ENCODE results near the gene NPAS1. TPM values are rescaled to one million over a fixed set of nuclear protein-coding genes. Genes with fewer than 3 reads are reported as not detected.
"Not testable (repeated sequence)": the region's sequence is repeated elsewhere in the genome, so short reads cannot be mapped to it uniquely, and the experiment has no call there.

Gene NPAS1
- polyA plus RNA-seq, 1 donor (not counting 4 experiments of a cell fraction or from before 2014, with no cell fraction given): 0.42 TPM

GRCh38 chr19:47075179-47075810 is 55.7 kb downstream of the NPAS1 start:
- H3K4me1 ChIP-seq (ENCODE audit: control insufficient read depth, extremely low read depth, insufficient read depth, low read length): peaks cover 6% of the 10 kb centered on the region
- H3K4me2 ChIP-seq (ENCODE audit: control insufficient read depth, extremely low read depth, insufficient read depth, low read depth, low read length): no peak overlapping the region
- peaks cover 17% of the 10 kb centered on the region for H3K79me2 ChIP-seq (ENCODE audit: control insufficient read depth, insufficient read depth, low read length)
- no peak overlapping the region for H3K27ac ChIP-seq (ENCODE audit: control insufficient read depth, insufficient read depth, low read length)
- no peaks in the 10 kb centered on the region for H3K9me3 ChIP-seq (ENCODE audit: control insufficient read depth, low read depth, low read length)
- TF ChIP-seq EZH2 (IDR thresholded peaks at IDR 0.05; ENCODE audit: low read length): no peak
- TF ChIP-seq, protein P1, sequence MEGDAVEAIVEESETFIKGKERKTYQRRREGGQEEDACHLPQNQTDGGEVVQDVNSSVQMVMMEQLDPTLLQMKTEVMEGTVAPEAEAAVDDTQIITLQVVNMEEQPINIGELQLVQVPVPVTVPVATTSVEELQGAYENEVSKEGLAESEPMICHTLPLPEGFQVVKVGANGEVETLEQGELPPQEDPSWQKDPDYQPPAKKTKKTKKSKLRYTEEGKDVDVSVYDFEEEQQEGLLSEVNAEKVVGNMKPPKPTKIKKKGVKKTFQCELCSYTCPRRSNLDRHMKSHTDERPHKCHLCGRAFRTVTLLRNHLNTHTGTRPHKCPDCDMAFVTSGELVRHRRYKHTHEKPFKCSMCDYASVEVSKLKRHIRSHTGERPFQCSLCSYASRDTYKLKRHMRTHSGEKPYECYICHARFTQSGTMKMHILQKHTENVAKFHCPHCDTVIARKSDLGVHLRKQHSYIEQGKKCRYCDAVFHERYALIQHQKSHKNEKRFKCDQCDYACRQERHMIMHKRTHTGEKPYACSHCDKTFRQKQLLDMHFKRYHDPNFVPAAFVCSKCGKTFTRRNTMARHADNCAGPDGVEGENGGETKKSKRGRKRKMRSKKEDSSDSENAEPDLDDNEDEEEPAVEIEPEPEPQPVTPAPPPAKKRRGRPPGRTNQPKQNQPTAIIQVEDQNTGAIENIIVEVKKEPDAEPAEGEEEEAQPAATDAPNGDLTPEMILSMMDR (optimal IDR thresholded peaks at IDR 0.05 in 1 of 3, IDR thresholded peaks at IDR 0.05 in 1 of 3, conservative IDR thresholded peaks at IDR 0.05 in 1 of 3; ENCODE audit: extremely low read depth in 1 of 3, insufficient read depth in 2 of 3, low read length in 3 of 3): no peak
- H3K4me3 ChIP-seq (ENCODE audit: control insufficient read depth in 2 of 3, extremely low read depth in 1 of 3, insufficient read depth in 2 of 3, low read depth in 1 of 3, low read length in 3 of 3): no peak overlapping the region
- H3K36me3 ChIP-seq (ENCODE audit: control insufficient read depth in 2 of 2, extremely low read depth in 1 of 2, insufficient read depth in 2 of 2, low read length in 2 of 2): peaks cover 37 to 48% of the 10 kb centered on the region in 2 experiments
- H3K27me3 ChIP-seq (ENCODE audit: control insufficient read depth, extremely low read depth, insufficient read depth, low read length): no peaks in the 10 kb centered on the region
- DNase-seq (ENCODE audit: low read depth, low spot score): no peak
- no peak overlapping the region for H3K9ac ChIP-seq (ENCODE audit: control insufficient read depth, extremely low read depth, insufficient read depth, low read length)
- FAIRE-seq: no peak
- H2AFZ ChIP-seq (ENCODE audit: control insufficient read depth, low read length): no peak overlapping the region
- no peaks in the 10 kb centered on the region for H4K20me1 ChIP-seq (ENCODE audit: control insufficient read depth, extremely low read depth, insufficient read depth, low read length)
- dilution Hi-C loops (cut with MboI; ENCODE audit: extremely low pct_ligation_motif_present, low sequenced_read_pairs): no loop called here
- no peaks in the 10 kb centered on the region for H3K9me1 ChIP-seq (ENCODE audit: control insufficient read depth, extremely low read depth, insufficient read depth, low read length)

GRCh38 chr19:47075941-47076340 is 56.3 kb downstream of the NPAS1 start:
- dilution Hi-C loops (cut with MboI; ENCODE audit: extremely low pct_ligation_motif_present, low sequenced_read_pairs): no loop called here
- H3K36me3 ChIP-seq (ENCODE audit: control insufficient read depth in 2 of 2, extremely low read depth in 1 of 2, insufficient read depth in 2 of 2, low read length in 2 of 2): peaks cover 35 to 48% of the 10 kb centered on the region in 2 experiments
- H3K79me2 ChIP-seq (ENCODE audit: control insufficient read depth, insufficient read depth, low read length): peaks cover 16% of the 10 kb centered on the region
- H3K27ac ChIP-seq (ENCODE audit: control insufficient read depth, insufficient read depth, low read length): no peak overlapping the region
- TF ChIP-seq, protein P1 (optimal IDR thresholded peaks at IDR 0.05 in 1 of 3, IDR thresholded peaks at IDR 0.05 in 1 of 3, conservative IDR thresholded peaks at IDR 0.05 in 1 of 3; ENCODE audit: extremely low read depth in 1 of 3, insufficient read depth in 2 of 3, low read length in 3 of 3): no peak
- TF ChIP-seq EZH2 (IDR thresholded peaks at IDR 0.05; ENCODE audit: low read length): no peak
- DNase-seq (ENCODE audit: low read depth, low spot score) (no peak), FAIRE-seq (no peak)
- no peak overlapping the region for H3K9ac ChIP-seq (ENCODE audit: control insufficient read depth, extremely low read depth, insufficient read depth, low read length)
- no peak overlapping the region for H3K4me2 ChIP-seq (ENCODE audit: control insufficient read depth, extremely low read depth, insufficient read depth, low read depth, low read length)
- H3K9me3 ChIP-seq (ENCODE audit: control insufficient read depth, low read depth, low read length): no peaks in the 10 kb centered on the region
- H3K4me1 ChIP-seq (ENCODE audit: control insufficient read depth, extremely low read depth, insufficient read depth, low read length): peaks cover 6% of the 10 kb centered on the region
- H3K9me1 ChIP-seq (ENCODE audit: control insufficient read depth, extremely low read depth, insufficient read depth, low read length): no peaks in the 10 kb centered on the region
- H4K20me1 ChIP-seq (ENCODE audit: control insufficient read depth, extremely low read depth, insufficient read depth, low read length): no peaks in the 10 kb centered on the region
- no peak overlapping the region for H3K4me3 ChIP-seq (ENCODE audit: control insufficient read depth in 2 of 3, extremely low read depth in 1 of 3, insufficient read depth in 2 of 3, low read depth in 1 of 3, low read length in 3 of 3)
- no peaks in the 10 kb centered on the region for H3K27me3 ChIP-seq (ENCODE audit: control insufficient read depth, extremely low read depth, insufficient read depth, low read length)
- no peak overlapping the region for H2AFZ ChIP-seq (ENCODE audit: control insufficient read depth, low read length)

DNA sequence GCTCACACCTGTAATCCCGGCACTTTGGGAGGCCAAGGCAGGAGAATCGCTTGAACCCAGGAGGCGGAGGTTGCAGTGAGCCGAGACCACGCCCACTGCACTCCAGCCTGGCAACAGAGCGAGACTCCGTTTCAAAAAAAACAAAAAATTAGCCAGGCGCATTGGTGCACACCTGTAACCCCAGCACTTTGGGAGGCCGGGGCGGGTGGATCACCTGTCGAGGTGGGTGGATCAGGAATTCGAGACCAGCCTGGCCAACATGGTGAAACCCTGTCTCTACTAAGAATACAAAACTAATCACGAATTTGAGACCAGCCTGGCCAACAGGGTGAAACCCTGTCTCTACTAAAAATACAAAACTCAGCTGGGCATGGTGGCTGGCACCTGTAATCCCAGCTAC is 58.7 kb downstream of the NPAS1 start:
- dilution Hi-C loops (cut with MboI; ENCODE audit: extremely low pct_ligation_motif_present, low sequenced_read_pairs); H3K9me1 ChIP-seq (ENCODE audit: control insufficient read depth, extremely low read depth, insufficient read depth, low read length); H3K4me3 ChIP-seq (ENCODE audit: control insufficient read depth in 2 of 3, extremely low read depth in 1 of 3, insufficient read depth in 2 of 3, low read depth in 1 of 3, low read length in 3 of 3); H2AFZ ChIP-seq (ENCODE audit: control insufficient read depth, low read length); H3K9me3 ChIP-seq (ENCODE audit: control insufficient read depth, low read depth, low read length); H3K27me3 ChIP-seq (ENCODE audit: control insufficient read depth, extremely low read depth, insufficient read depth, low read length); DNase-seq (ENCODE audit: low read depth, low spot score); H3K4me1 ChIP-seq (ENCODE audit: control insufficient read depth, extremely low read depth, insufficient read depth, low read length); H3K27ac ChIP-seq (ENCODE audit: control insufficient read depth, insufficient read depth, low read length); H3K9ac ChIP-seq (ENCODE audit: control insufficient read depth, extremely low read depth, insufficient read depth, low read length); H3K4me2 ChIP-seq (ENCODE audit: control insufficient read depth, extremely low read depth, insufficient read depth, low read depth, low read length); FAIRE-seq; H4K20me1 ChIP-seq (ENCODE audit: control insufficient read depth, extremely low read depth, insufficient read depth, low read length): not testable (repeated sequence)
- Histone ChIP-seq H3K79me2 (ENCODE audit: control insufficient read depth, insufficient read depth, low read length) (peaks cover 16% of the 10 kb centered on the region), H3K36me3 (ENCODE audit: control insufficient read depth in 2 of 2, extremely low read depth in 1 of 2, insufficient read depth in 2 of 2, low read length in 2 of 2) (peaks cover 40 to 41% of the 10 kb centered on the region in 2 experiments)
